HepG2 (cell line): ENCODE results near the gene PACRGL. TPM values are rescaled to one million over a fixed set of nuclear protein-coding genes. Genes with fewer than 3 reads are reported as not detected.
A peak's percentile ranks its signal among the peaks of the same experiment; 100 is the strongest.

ENCODE experiments used
- ETS1 ChIP-seq: sonication (generic); formaldehyde crosslinking; IDR thresholded peaks from 2 replicates; pipeline ENCODE4 v1.4.0; 2020; ENCODE audit warnings: missing genetic modification reagents
- FOSL2 ChIP-seq: sonication (generic); formaldehyde crosslinking; IDR thresholded peaks from 2 replicates; pipeline ENCODE4 v1.4.0; 2020; ENCODE audit warnings: missing genetic modification reagents
- GFI1 ChIP-seq: sonication (generic); formaldehyde crosslinking; IDR thresholded peaks from 2 replicates; pipeline ENCODE4 v1.5.0; 2020; ENCODE audit warnings: missing genetic modification reagents, mild to moderate bottlenecking, borderline replicate concordance
- HCFC1 ChIP-seq: fragments of 150-350 bp; IDR thresholded peaks from 2 replicates; pipeline ENCODE4 v1.6.1; 2014; ENCODE audit warnings: low read depth, low read length
- HINFP ChIP-seq: sonication (generic); formaldehyde crosslinking; IDR thresholded peaks from 2 replicates; pipeline ENCODE4 v1.4.0; 2020; ENCODE audit warnings: low read depth, mild to moderate bottlenecking, missing genetic modification reagents
- MAX ChIP-seq: IDR thresholded peaks from 2 replicates; pipeline ENCODE4 v1.6.1; 2012; ENCODE audit warnings: inconsistent platforms
- NPAS2 ChIP-seq: sonication (generic); formaldehyde crosslinking; IDR thresholded peaks from 2 replicates; pipeline ENCODE4 v1.8.0; 2022; ENCODE audit warnings: mild to moderate bottlenecking, missing genetic modification reagents, borderline replicate concordance
- PCBP2 ChIP-seq: fragments of 200-400 bp; formaldehyde crosslinking; optimal IDR thresholded peaks from 2 replicates; pipeline ENCODE3; 2018; ENCODE audit warnings: low read length, low read depth; ENCODE audit not compliant: poor library complexity, severe bottlenecking
- PHF21A ChIP-seq: sonication (generic); formaldehyde crosslinking; IDR thresholded peaks from 2 replicates; pipeline ENCODE4 v1.5.0; 2020; ENCODE audit warnings: mild to moderate bottlenecking, missing genetic modification reagents
- PPARG ChIP-seq: conservative IDR thresholded peaks from 2 replicates; pipeline ENCODE4 v1.6.1; 2016; ENCODE audit warnings: missing biosample characterization, missing genetic modification reagents
- TBX3 ChIP-seq: fragments of 450-650 bp; IDR thresholded peaks from 2 replicates; pipeline ENCODE4 v1.6.1; 2017; ENCODE audit warnings: antibody characterized with exemption, mild to moderate bottlenecking, inconsistent platforms, borderline replicate concordance
- TGIF2 ChIP-seq: IDR thresholded peaks from 2 replicates; pipeline ENCODE4 v1.6.1; 2016; ENCODE audit warnings: control low read depth, missing compliant biosample characterization
- ZC3H4 ChIP-seq: sonication (generic); formaldehyde crosslinking; IDR thresholded peaks from 2 replicates; pipeline ENCODE4 v1.4.0; 2020; ENCODE audit warnings: missing genetic modification reagents, borderline replicate concordance
- ZFP82 ChIP-seq: sonication (generic); formaldehyde crosslinking; IDR thresholded peaks from 2 replicates; pipeline ENCODE4 v1.5.1; 2020; ENCODE audit warnings: mild to moderate bottlenecking, missing genetic modification reagents, borderline replicate concordance
- ZNF121 ChIP-seq: sonication (generic); formaldehyde crosslinking; IDR thresholded peaks from 2 replicates; pipeline ENCODE4 v1.5.0; 2020; ENCODE audit warnings: mild to moderate bottlenecking, missing genetic modification reagents
- ZNF326 ChIP-seq: sonication (generic); formaldehyde crosslinking; IDR thresholded peaks from 2 replicates; pipeline ENCODE4 v1.4.0; 2020; ENCODE audit warnings: missing genetic modification reagents, borderline replicate concordance
- ZNF577 ChIP-seq: sonication (generic); formaldehyde crosslinking; IDR thresholded peaks from 2 replicates; pipeline ENCODE4 v1.4.0; 2020; ENCODE audit warnings: mild to moderate bottlenecking, low read depth, missing genetic modification reagents, borderline replicate concordance
- ZNF773 ChIP-seq: sonication (generic); formaldehyde crosslinking; IDR thresholded peaks from 2 replicates; pipeline ENCODE4 v1.4.0; 2020; ENCODE audit warnings: missing genetic modification reagents, borderline replicate concordance
- polyA plus RNA-seq, 8 experiments: library from polyadenylated mRNA; depleted of rRNA in 3 of 8; stranded (reverse) in 7 of 8; unstranded in 1 of 8; fragments of >200 nt; fragmentation: Illumina TruSeq in 4 of 8; extraction: Trizol in 4 of 8; gene quantifications; 2 replicates each; pipeline versions ENCODE4 v1.2.1 to v1.2.3, GENCODE V29; 2011 to 2016; ENCODE audit warnings: low read depth in 4 of 8, missing spikeins in 1 of 8, mixed read lengths in 1 of 8; ENCODE audit not compliant: insufficient read depth in 1 of 8
- total RNA-seq, 5 experiments: library from RNA; depleted of rRNA; stranded (reverse); fragments of >200 nt; fragmentation: Illumina TruSeq; extraction: Trizol; gene quantifications; 2 replicates each; pipeline ENCODE4 v1.2.3, GENCODE V29; 2016; ENCODE audit warnings: low read depth in 1 of 5
- TF ChIP-seq, protein P1 (sequence below): sonication (generic); formaldehyde crosslinking; IDR thresholded peaks from 2 replicates; pipeline ENCODE4 v1.8.1; 2023; ENCODE audit warnings: missing genetic modification reagents, mild to moderate bottlenecking, borderline replicate concordance
- TF ChIP-seq, protein P2 (sequence below): sonication (generic); formaldehyde crosslinking; conservative IDR thresholded peaks from 2 replicates; pipeline ENCODE4 v1.8.0; 2022; ENCODE audit warnings: mild to moderate bottlenecking, moderate library complexity, missing genetic modification reagents

The PACRGL gene
- total and polyA plus RNA-seq, 2 of the 13 experiments (the other 11 are each of a cell fraction or from before 2014, with no cell fraction given), result 5.8 to 15.1 TPM

- TF ChIP-seq, protein P1, sequence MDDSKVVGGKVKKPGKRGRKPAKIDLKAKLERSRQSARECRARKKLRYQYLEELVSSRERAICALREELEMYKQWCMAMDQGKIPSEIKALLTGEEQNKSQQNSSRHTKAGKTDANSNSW, result 0 out of 2 replicates have a peak, but pooled peaks have one; percentile 54
- TF ChIP-seq HINFP (CRISPR knock-in tag), result peak; percentile 54; the same call in 1 of the 2 replicates
- TF ChIP-seq ZC3H4, result no peak
- TF ChIP-seq GFI1 (CRISPR knock-in tag), result no peak
- TF ChIP-seq FOSL2, result 0 out of 2 replicates have a peak, but pooled peaks have one; percentile 14
- TF ChIP-seq NPAS2 (CRISPR knock-in tag), result no peak
- TF ChIP-seq, protein P2, sequence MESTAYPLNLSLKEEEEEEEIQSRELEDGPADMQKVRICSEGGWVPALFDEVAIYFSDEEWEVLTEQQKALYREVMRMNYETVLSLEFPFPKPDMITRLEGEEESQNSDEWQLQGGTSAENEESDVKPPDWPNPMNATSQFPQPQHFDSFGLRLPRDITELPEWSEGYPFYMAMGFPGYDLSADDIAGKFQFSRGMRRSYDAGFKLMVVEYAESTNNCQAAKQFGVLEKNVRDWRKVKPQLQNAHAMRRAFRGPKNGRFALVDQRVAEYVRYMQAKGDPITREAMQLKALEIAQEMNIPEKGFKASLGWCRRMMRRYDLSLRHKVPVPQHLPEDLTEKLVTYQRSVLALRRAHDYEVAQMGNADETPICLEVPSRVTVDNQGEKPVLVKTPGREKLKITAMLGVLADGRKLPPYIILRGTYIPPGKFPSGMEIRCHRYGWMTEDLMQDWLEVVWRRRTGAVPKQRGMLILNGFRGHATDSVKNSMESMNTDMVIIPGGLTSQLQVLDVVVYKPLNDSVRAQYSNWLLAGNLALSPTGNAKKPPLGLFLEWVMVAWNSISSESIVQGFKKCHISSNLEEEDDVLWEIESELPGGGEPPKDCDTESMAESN (CRISPR knock-in tag), result peak; percentile 44; the same call in 1 of the 2 replicates
- peak; percentile 98 for TF ChIP-seq MAX
- no peak for TF ChIP-seq ZNF121 (CRISPR knock-in tag)
- TF ChIP-seq PHF21A (CRISPR knock-in tag), result no peak; the same call in 1 of the 2 replicates
- TF ChIP-seq TGIF2 (CRISPR knock-in tag), result no peak; the same call in 1 of the 2 replicates
- no peak for TF ChIP-seq ZFP82 (CRISPR knock-in tag)
- no peak for TF ChIP-seq ZNF773 (CRISPR knock-in tag)
- no peak for TF ChIP-seq PCBP2
- no peak for TF ChIP-seq ZNF326 (CRISPR knock-in tag)
- TF ChIP-seq ZNF577 (CRISPR knock-in tag), result no peak
- TF ChIP-seq TBX3, result no peak
- no peak for TF ChIP-seq HCFC1
- 0 out of 2 replicates have a peak, but pooled peaks have one; percentile 39 for TF ChIP-seq PPARG (CRISPR knock-in tag)
- no peak for TF ChIP-seq ETS1
Measured at GRCh38 chr4:20700007-20700761, at the start of gene PACRGL (continued).
